Measurements from ENCODE around the gene IRAG1. TPM values are rescaled to one million over a fixed set of nuclear protein-coding genes. Genes with fewer than 3 reads are reported as not detected.

Gene IRAG1
- polyA plus RNA-seq, 10 donors: 3.1 to 6.9 (median 3.9) TPM

DNA sequence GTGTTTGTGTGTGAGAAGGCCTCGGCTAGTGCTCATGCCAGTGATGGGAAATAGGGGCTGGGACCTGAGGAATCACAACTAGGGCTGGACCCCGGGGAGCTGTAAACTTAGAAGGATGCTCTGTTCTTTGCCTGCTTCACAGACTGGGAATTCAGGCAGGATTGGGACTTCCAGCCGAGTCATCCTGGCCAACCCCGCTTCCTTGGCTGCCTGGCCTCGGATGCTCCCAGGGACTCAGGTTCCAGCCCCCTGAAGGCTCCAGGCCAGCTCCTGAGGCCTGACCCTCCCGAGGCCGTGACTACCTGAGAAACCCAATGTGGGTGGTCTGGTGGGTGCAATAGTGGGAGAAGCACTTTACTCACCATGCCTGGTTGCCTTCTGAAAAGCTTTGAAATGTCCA lies 44.7 kb downstream of the IRAG1 start:
- DNase-seq: no peak

DNA sequence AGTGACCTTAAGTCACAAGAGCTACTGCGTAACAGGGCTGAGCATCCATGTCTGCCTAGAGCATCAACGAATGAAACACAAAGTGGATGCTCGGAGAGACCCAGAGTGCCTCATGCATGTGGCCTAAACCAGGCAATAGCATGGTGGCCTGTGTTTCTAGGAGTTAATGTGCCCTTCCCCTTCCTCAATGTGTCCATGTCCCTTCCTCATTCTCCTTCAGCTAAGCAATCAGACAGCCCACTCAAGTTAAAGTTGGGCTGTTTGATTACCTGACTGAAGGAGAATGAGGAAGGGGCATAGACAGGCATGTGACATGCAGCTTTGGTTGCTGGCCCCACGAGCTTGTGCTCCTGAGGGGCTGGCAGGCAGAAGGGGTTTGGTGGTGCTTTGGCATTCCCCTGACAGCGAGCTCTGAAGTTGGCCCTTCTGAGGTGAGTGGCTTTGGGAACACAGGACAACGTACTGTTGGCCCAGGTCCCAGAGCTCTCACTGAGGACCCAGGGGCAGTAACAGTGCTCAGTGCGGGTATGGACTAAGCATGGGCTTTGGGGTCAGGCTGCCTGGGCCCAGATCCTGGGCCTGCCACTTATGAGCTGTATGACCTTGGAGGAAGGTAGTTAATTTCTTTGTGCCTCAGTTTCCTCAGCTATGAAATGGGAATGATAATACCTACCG lies 46.7 kb downstream of the IRAG1 start:
- DNase-seq: no peak

DNA sequence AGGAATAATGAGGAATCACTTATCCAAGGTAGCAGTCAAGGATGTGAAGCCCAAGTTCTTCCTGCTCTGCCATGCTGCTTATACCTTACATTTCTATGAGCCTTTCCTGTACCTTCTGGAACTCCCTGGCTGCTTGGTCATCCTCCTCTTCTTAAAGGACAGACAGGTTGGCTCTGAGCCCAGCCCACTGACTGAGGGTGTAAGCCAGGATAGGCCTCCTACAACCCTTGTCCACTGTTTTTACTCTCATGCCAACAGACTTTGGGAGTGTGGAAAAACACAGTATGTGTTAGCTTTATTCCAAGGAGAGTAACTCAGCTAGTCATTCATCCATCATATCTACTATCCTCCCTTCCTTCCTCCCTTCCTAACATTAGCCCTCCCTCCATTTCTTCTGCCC lies 47.5 kb downstream of the IRAG1 start:
- no peak for DNase-seq

DNA sequence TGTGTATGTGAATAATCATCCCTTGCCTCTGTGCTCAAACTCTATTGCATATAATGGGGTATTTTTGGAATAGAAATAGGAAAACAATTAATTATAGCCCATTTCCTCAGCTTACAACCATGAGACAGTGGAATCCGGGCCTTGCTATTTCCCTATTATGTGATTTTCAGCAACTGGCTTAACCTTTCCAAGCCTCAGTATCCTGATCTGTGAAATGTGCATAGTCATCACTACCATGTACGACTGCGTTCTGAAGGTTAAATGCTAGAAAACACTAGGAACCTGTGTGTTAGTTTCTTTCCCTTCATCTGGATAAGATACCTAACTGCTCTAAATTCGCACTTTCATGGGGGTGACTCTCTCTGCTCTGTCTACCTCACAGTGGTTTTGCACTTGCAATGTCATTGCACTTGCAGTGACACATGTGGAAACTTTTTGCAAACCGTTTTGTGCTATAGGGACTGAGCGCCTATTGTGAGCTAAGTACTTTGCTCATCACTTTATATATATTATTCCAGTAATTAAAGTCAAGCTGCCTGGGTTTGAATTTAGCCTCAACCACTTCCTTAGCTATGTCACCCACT lies 48.3 kb downstream of the IRAG1 start:
- no peak for DNase-seq

Other genes with a start within 250 kb of the IRAG1 start
- gene AMPD3, start 238.5 kb downstream of the IRAG1 start, polyA plus RNA-seq (ENCODE audit: insufficient read length in 10 of 10): 1 to 10 TPM; 3.1 to 4.9 (median 3.9) TPM
- 10 to 100 TPM; 17.2 to 27.4 (median 22.3) TPM for gene RNF141, start 152.6 kb downstream of the IRAG1 start, polyA plus RNA-seq (ENCODE audit: insufficient read length in 10 of 10)
- 100 to 1,000 TPM in 2 of 10 donors, 10 to 100 TPM in 8; 66.5 to 111 (median 87.8) TPM for gene LYVE1, start 125.1 kb downstream of the IRAG1 start, polyA plus RNA-seq (ENCODE audit: insufficient read length in 10 of 10)
- gene CTR9, start 57.5 kb upstream of the IRAG1 start, polyA plus RNA-seq (ENCODE audit: insufficient read length in 10 of 10): 10 to 100 TPM; 25.0 to 35.8 (median 31.8) TPM
- 100 to 1,000 TPM; 673 to 938 (median 767) TPM for gene EIF4G2, start 115.2 kb upstream of the IRAG1 start, polyA plus RNA-seq (ENCODE audit: insufficient read length in 10 of 10)
- gene ZBED5, start 164.3 kb upstream of the IRAG1 start, polyA plus RNA-seq (ENCODE audit: insufficient read length in 10 of 10): 10 to 100 TPM; 55.0 to 89.7 (median 75.7) TPM

Measured in muscle of back (tissue), 11 donors.